HL-60 (cell line): ENCODE data around the gene MTCH2.

Source experiments
- CTCF ChIP-seq: IDR thresholded peaks from one replicate; pipeline ENCODE4 v1.5.1; 2011; ENCODE audit warnings: low read length, control low read depth, inconsistent platforms; ENCODE audit not compliant: insufficient read depth
- GABPA ChIP-seq: IDR thresholded peaks from 2 replicates; pipeline ENCODE4 v1.6.1; 2012; ENCODE audit warnings: low read depth
- POLR2AphosphoS5 ChIP-seq: IDR thresholded peaks from 2 replicates; pipeline ENCODE4 v1.6.1; 2012; ENCODE audit warnings: low read depth
- REST ChIP-seq: IDR thresholded peaks from 2 replicates; pipeline ENCODE4 v1.6.1; 2012; ENCODE audit warnings: low read depth; ENCODE audit not compliant: insufficient replicate concordance
- SPI1 ChIP-seq: IDR thresholded peaks from 2 replicates; pipeline ENCODE4 v1.6.1; 2012; ENCODE audit warnings: low read depth, mild to moderate bottlenecking, borderline replicate concordance

DNA sequence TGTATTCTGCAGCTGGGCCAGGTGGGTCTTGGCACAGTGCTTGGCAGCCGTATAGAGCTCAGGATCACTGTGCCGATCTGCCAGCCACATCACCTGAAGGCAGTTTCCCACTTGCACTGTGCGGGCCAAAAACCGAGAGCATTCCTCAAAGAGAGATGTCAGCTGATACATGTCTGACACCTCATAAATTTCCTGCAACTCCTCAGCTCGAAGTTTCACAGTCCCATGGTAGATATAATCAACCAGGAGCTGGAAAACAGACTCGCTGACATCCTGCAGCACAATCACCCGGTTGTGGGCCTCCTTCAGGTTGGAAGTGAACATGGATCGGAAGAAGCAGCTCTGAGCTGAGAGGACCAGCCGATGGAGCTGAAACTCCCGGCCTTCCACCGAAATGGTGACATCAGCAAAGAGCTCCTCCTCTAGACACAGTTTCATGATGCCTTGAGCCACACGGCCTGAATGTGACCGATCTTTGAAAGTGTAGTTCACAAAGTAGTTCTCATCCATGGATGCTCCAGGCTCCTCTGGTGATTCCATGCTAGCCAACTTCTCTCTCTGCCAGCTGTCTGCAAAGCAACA, 64.8 kb downstream of the MTCH2 start:
- no peak for TF ChIP-seq CTCF
- TF ChIP-seq POLR2AphosphoS5, result no peak
- no peak for TF ChIP-seq REST
- no peak for TF ChIP-seq GABPA
- no peak for TF ChIP-seq SPI1
